Fibroblast of mammary gland (primary cell): ENCODE measurements around the gene LDLRAD1.
"Not testable (repeated sequence)": the region's sequence is repeated elsewhere in the genome, so short reads cannot be mapped to it uniquely, and the experiment has no call there.

ENCODE experiments used
- DNase-seq: peaks from one replicate; pipeline ENCODE4 v3.0.0-alpha.2; 2010; ENCODE audit warnings: low read depth
- H3K4me3 ChIP-seq: 2 replicates; pipeline ENCODE4 v1.5.1; 2011; ENCODE audit warnings: low read depth, mild to moderate bottlenecking, low read length, moderate library complexity; ENCODE audit not compliant: control insufficient read depth
- TF ChIP-seq, protein P1 (sequence below): conservative IDR thresholded peaks from 2 replicates; pipeline ENCODE4 v1.5.1; 2011; ENCODE audit warnings: low read depth, low read length, inconsistent platforms; ENCODE audit not compliant: control insufficient read depth, insufficient read depth

The LDLRAD1 gene

GRCh38 chr1:54051933-54052430 is 34.0 kb upstream of the LDLRAD1 start:
- DNase-seq: peak; percentile 15
- TF ChIP-seq, protein P1, sequence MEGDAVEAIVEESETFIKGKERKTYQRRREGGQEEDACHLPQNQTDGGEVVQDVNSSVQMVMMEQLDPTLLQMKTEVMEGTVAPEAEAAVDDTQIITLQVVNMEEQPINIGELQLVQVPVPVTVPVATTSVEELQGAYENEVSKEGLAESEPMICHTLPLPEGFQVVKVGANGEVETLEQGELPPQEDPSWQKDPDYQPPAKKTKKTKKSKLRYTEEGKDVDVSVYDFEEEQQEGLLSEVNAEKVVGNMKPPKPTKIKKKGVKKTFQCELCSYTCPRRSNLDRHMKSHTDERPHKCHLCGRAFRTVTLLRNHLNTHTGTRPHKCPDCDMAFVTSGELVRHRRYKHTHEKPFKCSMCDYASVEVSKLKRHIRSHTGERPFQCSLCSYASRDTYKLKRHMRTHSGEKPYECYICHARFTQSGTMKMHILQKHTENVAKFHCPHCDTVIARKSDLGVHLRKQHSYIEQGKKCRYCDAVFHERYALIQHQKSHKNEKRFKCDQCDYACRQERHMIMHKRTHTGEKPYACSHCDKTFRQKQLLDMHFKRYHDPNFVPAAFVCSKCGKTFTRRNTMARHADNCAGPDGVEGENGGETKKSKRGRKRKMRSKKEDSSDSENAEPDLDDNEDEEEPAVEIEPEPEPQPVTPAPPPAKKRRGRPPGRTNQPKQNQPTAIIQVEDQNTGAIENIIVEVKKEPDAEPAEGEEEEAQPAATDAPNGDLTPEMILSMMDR: no peak
- H3K4me3 ChIP-seq: peak overlapping the region; percentile 68

- H3K4me3 ChIP-seq, DNase-seq: not testable (repeated sequence)
Measured at GRCh38 chr1:54050435-54050834, 32.4 kb upstream of the LDLRAD1 start.

- no peak overlapping the region for H3K4me3 ChIP-seq
- DNase-seq: no peak
- TF ChIP-seq, protein P1: no peak
Measured at GRCh38 chr1:54047384-54048305, 29.7 kb upstream of the LDLRAD1 start.

- TF ChIP-seq, protein P1: no peak
- peak; percentile 46 for DNase-seq
- no peak overlapping the region for H3K4me3 ChIP-seq
Measured at GRCh38 chr1:54046671-54047383, 28.8 kb upstream of the LDLRAD1 start.

- TF ChIP-seq, protein P1: no peak
- no peak for DNase-seq
- no peak overlapping the region for H3K4me3 ChIP-seq
Measured at GRCh38 chr1:54045496-54045895, 27.5 kb upstream of the LDLRAD1 start.

DNA sequence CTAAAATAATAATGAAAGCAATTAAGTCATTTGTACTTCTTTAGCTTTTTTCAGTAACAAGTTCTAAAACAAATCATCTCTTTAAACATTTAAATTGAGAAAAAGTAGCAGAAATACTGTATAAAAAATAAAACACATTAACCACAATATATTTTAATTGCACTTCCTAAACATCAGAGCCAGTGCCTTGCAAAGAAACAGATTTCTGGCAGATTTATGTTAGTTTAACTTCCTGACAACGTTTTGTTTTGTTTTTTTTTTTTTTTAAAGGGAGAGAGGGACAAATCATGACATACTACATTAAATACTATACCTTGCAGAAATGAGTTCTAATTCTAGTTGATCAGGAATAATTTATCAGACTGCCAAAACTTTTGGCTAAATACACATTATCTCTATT is 23.8 kb upstream of the LDLRAD1 start:
- TF ChIP-seq, protein P1: no peak

GRCh38 chr1:54037476-54037875 is 19.5 kb upstream of the LDLRAD1 start:
- H3K4me3 ChIP-seq: no peak overlapping the region
- peak; percentile 47 for DNase-seq
- TF ChIP-seq, protein P1: no peak

More for the DNA sequence above, 23.8 kb upstream of the LDLRAD1 start:
- no peak for DNase-seq
- no peak overlapping the region for H3K4me3 ChIP-seq
